Glomerular visceral epithelial cell (primary cell): ENCODE data around the gene PIKFYVE.
"Not testable (repeated sequence)": the region's sequence is repeated elsewhere in the genome, so short reads cannot be mapped to it uniquely, and the experiment has no call there.

Experiments used
- DNase-seq: peaks from one replicate; pipeline ENCODE4 v3.0.0-alpha.2; 2016; ENCODE audit errors: extremely low spot score

Gene PIKFYVE

GRCh38 chr2:208363485-208363884 lies 97.4 kb downstream of the PIKFYVE start:
- DNase-seq: peak; percentile 66

DNA sequence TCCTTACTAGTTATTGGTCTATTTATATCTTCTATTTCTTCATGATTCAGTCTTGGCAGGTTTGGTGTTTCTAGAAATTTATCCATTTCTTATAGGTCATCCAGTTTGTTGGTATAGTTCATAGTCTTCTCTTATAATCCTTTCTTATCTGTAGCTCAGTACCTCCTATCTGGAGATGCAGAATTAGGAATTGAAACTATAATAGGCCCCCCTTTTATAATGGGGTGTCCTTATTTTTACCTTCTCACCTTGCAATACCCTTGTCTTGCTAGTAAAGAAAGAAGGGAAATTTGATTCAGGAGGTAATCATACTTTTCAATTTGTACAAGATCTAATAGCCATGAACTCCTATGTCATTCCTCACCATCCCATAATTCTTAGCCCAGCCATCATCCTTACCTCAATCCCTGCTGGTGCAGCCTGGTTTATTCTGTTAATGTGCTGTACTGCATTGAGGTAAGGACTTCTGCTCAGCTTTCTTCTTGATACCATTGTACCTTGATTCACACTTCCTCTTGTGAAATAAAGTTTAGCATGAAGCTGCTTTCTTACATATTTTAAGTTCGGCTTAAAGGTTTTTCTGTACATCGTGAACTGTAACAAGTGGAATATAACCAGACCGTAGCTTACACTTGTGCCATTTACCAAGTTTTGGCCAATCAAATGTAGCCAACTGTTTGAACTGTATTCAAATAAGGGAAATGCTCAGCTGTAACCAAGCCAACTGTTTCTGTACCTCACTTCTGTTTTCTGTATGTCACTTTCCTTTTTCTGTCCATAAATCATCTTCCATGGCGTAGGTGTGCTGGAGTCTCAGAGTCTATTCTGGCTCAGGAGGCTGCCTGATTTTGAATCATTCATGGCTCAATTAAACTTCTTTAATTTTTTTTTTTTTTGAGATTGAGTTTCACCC lies 100.4 kb downstream of the PIKFYVE start:
- DNase-seq: no peak

- no peak for DNase-seq
Measured at GRCh38 chr2:208369091-208369490, 103.0 kb downstream of the PIKFYVE start.

GRCh38 chr2:208370881-208371633 lies 105.0 kb downstream of the PIKFYVE start:
- no peak for DNase-seq

GRCh38 chr2:208371634-208371935 lies 105.5 kb downstream of the PIKFYVE start:
- no peak for DNase-seq

DNA sequence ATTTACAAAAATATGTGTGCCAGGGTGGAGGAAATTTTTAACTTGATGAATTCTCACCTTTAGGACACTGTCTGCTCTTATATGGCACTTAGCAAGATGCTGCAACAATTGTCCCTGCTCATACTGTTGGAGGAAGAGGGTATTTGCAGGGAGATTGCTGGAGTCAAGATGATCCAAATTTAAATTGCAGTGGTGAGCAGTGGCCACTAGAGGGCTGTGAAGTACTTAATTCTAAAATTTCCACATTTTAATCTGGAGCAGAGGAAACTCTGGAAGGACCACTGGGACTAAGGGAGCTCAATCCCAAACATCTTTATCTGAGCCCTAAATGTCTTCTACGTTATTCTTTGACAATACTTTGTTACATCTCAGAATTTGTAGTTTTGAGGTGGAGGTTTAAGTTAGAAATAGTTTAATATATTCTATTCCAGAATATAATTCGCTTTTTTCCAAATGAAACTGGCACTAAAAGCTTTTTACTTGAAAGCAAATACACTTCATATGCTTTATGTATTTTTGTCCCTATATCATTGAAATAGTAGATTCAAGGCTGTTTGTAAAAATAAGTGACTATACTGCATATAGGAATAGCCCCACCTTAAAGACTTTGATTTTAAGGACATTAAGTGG lies 107.5 kb downstream of the PIKFYVE start:
- DNase-seq: peak; percentile 58

GRCh38 chr2:208375491-208376068 lies 109.5 kb downstream of the PIKFYVE start:
- DNase-seq: no peak

GRCh38 chr2:208377344-208377860 lies 111.3 kb downstream of the PIKFYVE start:
- DNase-seq: not testable (repeated sequence)

- DNase-seq: no peak
Measured at GRCh38 chr2:208379192-208379591, 113.1 kb downstream of the PIKFYVE start.

DNA sequence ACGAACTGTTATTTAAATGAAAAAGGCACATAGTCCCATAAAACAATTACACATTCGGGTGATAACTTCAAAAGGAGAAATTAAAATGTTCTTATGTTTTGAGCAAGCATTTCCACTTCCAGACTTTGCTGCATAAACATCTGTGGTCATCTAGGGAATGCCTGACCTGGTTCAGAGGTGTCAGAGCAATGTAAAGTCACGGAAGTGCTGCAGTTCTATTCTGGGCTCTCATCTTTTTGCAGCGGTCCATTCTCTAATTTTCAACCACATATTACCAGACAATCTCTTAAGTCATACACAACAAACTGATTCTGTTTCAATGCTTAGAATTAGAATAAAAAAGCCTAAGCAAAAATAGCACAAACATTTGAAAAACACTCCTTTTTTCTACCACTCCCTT lies 118.6 kb downstream of the PIKFYVE start:
- no peak for DNase-seq

- no peak for DNase-seq
Measured at GRCh38 chr2:208386541-208386940, 120.5 kb downstream of the PIKFYVE start.

- no peak for DNase-seq
Measured at GRCh38 chr2:208389940-208390339, 123.9 kb downstream of the PIKFYVE start.

GRCh38 chr2:208392300-208392699 lies 126.2 kb downstream of the PIKFYVE start:
- DNase-seq: no peak

DNA sequence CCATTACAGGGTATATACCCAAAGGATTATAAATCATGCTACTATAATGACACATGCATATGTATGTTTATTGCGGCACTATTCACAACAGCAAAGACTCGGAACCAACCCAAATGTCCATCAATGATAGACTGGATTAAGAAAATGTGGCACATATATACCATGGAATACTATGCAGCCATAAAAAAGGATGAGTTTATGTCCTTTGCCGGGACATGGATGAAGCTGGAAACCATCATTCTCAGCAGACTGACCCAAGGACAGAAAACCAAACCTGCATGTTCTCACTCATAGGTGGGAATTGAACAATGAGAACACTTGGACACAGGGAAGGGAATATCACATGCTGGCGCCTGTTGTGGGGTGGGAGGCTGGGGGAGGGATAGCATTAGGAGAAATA lies 130.7 kb downstream of the PIKFYVE start:
- not testable (repeated sequence) for DNase-seq

DNA sequence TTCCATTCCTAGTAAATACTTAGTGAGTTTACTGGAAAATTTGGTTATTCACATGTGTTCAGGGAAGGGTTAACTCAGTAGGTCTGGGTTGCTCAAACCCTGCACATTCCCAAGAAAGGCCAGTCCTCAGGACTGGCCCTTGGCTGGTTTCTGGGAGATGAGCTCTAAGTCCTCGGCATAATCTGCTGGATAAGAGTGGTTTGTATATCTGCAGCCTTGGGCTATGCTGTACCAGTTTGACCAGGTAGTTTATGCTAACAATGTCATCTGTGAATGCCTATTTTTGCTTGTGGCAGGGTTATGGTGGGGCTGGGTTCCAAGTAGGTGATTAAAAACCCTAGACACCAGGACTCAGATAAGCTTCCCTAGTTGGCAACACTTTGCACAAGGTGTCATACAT lies 133.1 kb downstream of the PIKFYVE start:
- no peak for DNase-seq

DNA sequence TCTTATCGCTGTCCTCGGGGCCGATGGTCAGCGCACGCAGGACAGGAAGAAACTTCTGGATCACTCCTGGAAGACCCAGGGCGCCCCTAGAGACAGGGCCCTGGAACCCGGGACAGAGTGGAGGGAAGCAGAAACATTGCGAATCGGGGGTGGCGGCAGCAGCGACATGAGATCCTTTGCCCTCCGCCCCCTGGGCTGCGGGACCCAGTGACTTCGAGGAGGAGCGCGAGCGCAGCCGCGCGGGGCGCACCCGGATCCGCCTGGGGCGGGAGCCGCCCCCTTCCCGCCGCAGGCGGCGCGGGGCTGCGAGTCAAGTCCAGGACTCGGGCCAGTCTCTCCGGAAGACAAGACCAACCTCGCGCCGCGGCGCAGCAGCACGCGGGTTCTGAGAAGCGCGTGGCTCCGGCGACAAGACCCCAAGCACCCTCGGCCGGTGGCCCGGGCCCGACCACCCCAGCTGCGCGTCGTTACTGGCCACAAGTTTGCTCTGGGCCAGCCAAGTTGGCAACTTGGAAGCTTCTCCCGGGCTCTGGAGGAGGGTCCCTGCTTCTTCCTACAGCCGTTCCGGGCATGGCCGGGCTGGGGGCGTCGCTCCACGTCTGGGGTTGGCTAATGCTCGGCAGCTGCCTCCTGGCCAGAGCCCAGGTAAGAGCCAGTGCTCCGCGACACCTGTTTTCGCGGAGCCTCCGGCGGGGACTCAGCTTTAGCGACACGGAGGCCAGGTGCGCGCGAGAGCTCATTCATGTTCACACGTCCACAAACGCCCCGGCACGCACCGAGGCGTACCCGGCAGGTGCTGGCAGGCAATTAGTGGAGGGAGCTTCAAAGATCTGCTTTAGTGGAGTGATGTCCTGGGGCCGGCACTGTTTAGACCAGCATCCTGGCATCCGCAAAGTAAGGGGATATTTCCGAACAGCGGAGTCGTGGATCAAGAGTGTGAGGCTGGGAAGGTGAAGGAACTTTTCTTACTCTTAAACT lies 140.7 kb downstream of the PIKFYVE start, which contains the start of gene PTH2R:
PTH2R (plus strand) TSS at position 319 of the 978 bp plus-strand sequence; CDS start at position 571, 252 bp downstream.
- peak; percentile 6 for DNase-seq

DNA sequence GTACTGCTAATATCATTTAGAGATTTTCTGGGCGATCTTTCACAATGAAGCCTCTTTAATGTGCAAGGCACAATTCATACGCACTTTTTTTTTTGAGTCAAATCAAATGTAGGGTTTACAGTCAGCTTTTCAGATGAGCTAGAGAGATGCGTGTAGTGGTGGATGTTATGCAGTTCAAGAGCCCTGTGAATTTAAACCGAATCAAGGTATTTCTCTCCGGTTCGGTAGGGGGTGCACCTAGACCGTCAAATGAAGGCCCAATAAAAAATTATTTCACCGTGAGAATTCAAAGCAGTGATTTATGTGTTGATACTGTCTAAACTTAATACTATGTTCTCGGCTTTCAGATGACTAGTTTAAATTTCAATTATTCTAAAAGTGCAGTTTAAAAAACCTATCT lies 141.6 kb downstream of the PIKFYVE start:
- DNase-seq: peak; percentile 40
